Gastrocnemius medialis (tissue), 4 donors: ENCODE data around the gene SUB1.

Source experiments
- POLR2A ChIP-seq, 2 donors: fragments of 450-650 bp; IDR thresholded peaks; one replicate each; pipeline ENCODE4 v1.6.1; 2017; ENCODE audit warnings: antibody characterized with exemption in 2 of 2, mild to moderate bottlenecking in 2 of 2, moderate library complexity in 2 of 2
- TF ChIP-seq, protein P1 (sequence below), 5 experiments: fragments of 450-650 bp in 3 of 5; fragments of 200-600 bp in 2 of 5; sonication (generic) in 2 of 5; IDR thresholded peaks in 4 of 5; conservative IDR thresholded peaks in 1 of 5; 1 replicate in 4 of 5; 2 replicates in 1 of 5; pipeline ENCODE4 v1.5.1; 2016 to 2019; ENCODE audit warnings: antibody characterized with exemption in 5 of 5, mild to moderate bottlenecking in 3 of 5, moderate library complexity in 3 of 5

DNA sequence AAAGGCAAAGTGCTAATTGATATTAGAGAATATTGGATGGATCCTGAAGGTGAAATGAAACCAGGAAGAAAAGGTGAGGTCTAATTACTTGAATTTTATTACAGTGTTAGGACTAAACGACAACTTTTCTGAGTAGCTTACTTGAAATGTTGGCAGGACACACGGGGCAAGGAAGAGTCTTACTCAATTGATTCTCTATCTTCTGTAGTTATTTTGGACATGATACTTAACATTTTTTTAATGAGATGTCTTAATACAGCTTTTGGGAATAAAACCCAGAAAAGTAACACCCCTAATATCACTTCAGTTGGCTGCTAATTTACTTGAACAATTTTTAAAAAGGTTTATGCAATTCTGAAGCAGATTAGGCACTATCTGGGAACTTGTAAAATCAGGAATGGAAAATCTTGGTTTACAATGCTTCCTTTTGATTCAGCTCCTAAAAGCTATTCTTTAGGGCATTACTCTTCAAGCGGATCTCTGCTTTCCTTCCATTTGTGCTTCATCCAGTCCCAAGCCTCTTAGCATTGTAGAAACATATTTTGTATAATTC, 13.7 kb downstream of the SUB1 start:
- TF ChIP-seq, protein P1, sequence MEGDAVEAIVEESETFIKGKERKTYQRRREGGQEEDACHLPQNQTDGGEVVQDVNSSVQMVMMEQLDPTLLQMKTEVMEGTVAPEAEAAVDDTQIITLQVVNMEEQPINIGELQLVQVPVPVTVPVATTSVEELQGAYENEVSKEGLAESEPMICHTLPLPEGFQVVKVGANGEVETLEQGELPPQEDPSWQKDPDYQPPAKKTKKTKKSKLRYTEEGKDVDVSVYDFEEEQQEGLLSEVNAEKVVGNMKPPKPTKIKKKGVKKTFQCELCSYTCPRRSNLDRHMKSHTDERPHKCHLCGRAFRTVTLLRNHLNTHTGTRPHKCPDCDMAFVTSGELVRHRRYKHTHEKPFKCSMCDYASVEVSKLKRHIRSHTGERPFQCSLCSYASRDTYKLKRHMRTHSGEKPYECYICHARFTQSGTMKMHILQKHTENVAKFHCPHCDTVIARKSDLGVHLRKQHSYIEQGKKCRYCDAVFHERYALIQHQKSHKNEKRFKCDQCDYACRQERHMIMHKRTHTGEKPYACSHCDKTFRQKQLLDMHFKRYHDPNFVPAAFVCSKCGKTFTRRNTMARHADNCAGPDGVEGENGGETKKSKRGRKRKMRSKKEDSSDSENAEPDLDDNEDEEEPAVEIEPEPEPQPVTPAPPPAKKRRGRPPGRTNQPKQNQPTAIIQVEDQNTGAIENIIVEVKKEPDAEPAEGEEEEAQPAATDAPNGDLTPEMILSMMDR (IDR thresholded peaks at IDR 0.05 in 4 of 5, conservative IDR thresholded peaks at IDR 0.05 in 1 of 5), result no peak
- TF ChIP-seq POLR2A (IDR thresholded peaks at IDR 0.05), result no peak
